ENCODE measurements around the gene CD53.
A peak's percentile ranks its signal among the peaks of the same experiment; 100 is the strongest.

Gene CD53

DNA sequence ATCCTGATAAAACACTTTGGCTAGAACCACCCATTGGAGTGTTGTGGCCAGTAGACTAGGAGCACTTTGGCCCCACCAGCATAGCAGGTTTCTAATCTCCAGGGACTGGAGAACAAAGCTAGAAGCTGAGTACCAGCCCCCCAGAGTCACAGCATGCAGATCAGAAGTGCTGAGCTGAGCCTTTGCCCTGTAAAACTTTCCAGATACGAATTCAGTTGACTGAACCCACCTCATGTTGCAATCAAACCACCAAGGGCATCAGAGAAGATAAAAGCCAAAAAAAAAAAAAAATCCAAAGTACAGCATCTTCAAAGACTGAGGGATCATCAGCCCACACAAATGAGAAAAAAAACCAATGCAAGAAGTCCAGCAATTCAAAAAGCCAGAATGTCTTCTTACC, 8.7 kb upstream of the CD53 start:
- CTCF ChIA-PET, result interaction anchor here (1.5 to 2.4 kb wide), 2 partner anchors 11 to 14 kb away, joined by 5 to 6 read pairs; no protein-coding TSS in a partner anchor
- no peak for DNase-seq (ENCODE audit: extremely low spot score)
- TF ChIP-seq, protein P1, sequence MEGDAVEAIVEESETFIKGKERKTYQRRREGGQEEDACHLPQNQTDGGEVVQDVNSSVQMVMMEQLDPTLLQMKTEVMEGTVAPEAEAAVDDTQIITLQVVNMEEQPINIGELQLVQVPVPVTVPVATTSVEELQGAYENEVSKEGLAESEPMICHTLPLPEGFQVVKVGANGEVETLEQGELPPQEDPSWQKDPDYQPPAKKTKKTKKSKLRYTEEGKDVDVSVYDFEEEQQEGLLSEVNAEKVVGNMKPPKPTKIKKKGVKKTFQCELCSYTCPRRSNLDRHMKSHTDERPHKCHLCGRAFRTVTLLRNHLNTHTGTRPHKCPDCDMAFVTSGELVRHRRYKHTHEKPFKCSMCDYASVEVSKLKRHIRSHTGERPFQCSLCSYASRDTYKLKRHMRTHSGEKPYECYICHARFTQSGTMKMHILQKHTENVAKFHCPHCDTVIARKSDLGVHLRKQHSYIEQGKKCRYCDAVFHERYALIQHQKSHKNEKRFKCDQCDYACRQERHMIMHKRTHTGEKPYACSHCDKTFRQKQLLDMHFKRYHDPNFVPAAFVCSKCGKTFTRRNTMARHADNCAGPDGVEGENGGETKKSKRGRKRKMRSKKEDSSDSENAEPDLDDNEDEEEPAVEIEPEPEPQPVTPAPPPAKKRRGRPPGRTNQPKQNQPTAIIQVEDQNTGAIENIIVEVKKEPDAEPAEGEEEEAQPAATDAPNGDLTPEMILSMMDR (IDR thresholded peaks at IDR 0.05; ENCODE audit: control extremely low read depth, extremely low read depth, low read depth, missing control alignments), result no peak
- POLR2A ChIA-PET, result no interaction called here

- POLR2A ChIA-PET, result interaction anchor here (0.9 kb wide), 1 partner anchor 9 kb away, joined by 3 read pairs; no protein-coding TSS in a partner anchor
- TF ChIP-seq, protein P1 (IDR thresholded peaks at IDR 0.05; ENCODE audit: control extremely low read depth, extremely low read depth, low read depth, missing control alignments), result no peak
- CTCF ChIA-PET, result interaction anchor here (0.8 to 4.2 kb wide), 7 partner anchors 10 to 251 kb away, joined by 3 to 20 read pairs (median 3); no protein-coding TSS in a partner anchor
- DNase-seq (ENCODE audit: extremely low spot score), result no peak
Measured at GRCh38 chr1:110870721-110871388, 2.1 kb upstream of the CD53 start.

DNA sequence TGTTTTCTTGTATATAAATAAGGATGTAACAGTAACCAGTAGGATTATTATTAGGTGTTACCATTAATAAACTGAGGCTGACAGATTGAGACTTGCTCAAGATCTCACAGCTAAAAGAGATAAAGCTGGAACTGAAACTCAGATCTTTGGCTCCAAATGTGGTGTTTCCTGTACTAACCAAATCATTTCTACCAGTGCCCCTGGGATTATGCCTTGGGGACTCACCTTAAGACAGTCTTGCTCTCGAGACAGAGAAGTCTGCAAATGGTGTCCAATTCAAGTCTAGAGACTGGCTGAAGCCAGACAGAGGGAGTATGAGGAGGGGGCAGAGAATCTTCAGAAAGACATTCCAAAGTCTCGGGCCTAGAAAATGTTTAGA, 593 bp upstream of the CD53 start:
- ChIA-PET CTCF (interaction anchor here (1.5 to 4.2 kb wide), 2 partner anchors 12 to 17 kb away, joined by 4 to 20 read pairs; no protein-coding TSS in a partner anchor), POLR2A (interaction anchor here (1.0 kb wide), 1 partner anchor 260 kb away, joined by 3 read pairs; no protein-coding TSS in a partner anchor)
- TF ChIP-seq, protein P1 (IDR thresholded peaks at IDR 0.05; ENCODE audit: control extremely low read depth, extremely low read depth, low read depth, missing control alignments), result no peak
- no peak for DNase-seq (ENCODE audit: extremely low spot score)

DNA sequence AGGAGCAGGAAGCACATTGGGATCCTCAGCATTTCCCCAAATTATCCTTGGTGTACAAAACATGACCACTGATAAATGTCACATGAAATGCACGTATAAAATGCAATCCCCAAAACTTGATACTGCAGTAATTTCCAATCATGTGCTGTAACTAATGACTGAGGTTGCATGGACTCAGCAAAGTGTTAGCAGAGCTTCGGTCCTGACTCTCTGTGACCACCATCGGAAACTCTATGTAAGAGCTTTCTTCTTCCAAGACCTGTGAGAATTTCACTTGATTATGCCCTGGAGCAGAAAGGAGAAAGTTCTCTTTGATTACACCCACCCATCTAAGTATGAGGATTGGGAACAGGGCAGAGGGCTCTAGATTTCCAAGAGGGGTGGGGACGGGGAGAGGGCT, 908 bp downstream of the CD53 start:
- CTCF ChIA-PET, result interaction anchor here (0.9 to 4.2 kb wide), 3 partner anchors 13 to 239 kb away, joined by 4 to 20 read pairs (median 4); no protein-coding TSS in a partner anchor
- no peak for DNase-seq (ENCODE audit: extremely low spot score)

GRCh38 chr1:110874324-110875215, 1.6 kb downstream of the CD53 start:
- TF ChIP-seq, protein P1 (IDR thresholded peaks at IDR 0.05; ENCODE audit: control extremely low read depth, extremely low read depth, low read depth, missing control alignments), result no peak
- ChIA-PET CTCF (interaction anchor here (1.3 to 4.2 kb wide), 3 partner anchors 9 to 240 kb away, joined by 4 to 20 read pairs (median 5); no protein-coding TSS in a partner anchor), POLR2A (interaction anchor here (1.0 to 1.5 kb wide), 2 partner anchors 13 to 537 kb away, joined by 3 to 4 read pairs; no protein-coding TSS in a partner anchor)
- no peak for DNase-seq (ENCODE audit: extremely low spot score)

More for the DNA sequence above, 908 bp downstream of the CD53 start:
- TF ChIP-seq, protein P1 (IDR thresholded peaks at IDR 0.05; ENCODE audit: control extremely low read depth, extremely low read depth, low read depth, missing control alignments), result no peak
- POLR2A ChIA-PET, result interaction anchor here (0.6 kb wide), 1 partner anchor 90 kb away, joined by 3 read pairs; no protein-coding TSS in a partner anchor

GRCh38 chr1:110875216-110875731, 2.3 kb downstream of the CD53 start:
- TF ChIP-seq, protein P1 (IDR thresholded peaks at IDR 0.05; ENCODE audit: control extremely low read depth, extremely low read depth, low read depth, missing control alignments), result no peak
- DNase-seq (ENCODE audit: extremely low spot score), result peak; percentile 47
- POLR2A ChIA-PET, result interaction anchor here (1.0 to 1.5 kb wide), 2 partner anchors 13 to 538 kb away, joined by 3 to 4 read pairs; no protein-coding TSS in a partner anchor
- CTCF ChIA-PET, result interaction anchor here (0.7 to 2.1 kb wide), 4 partner anchors 10 to 155 kb away, joined by 3 to 5 read pairs (median 4); no protein-coding TSS in a partner anchor
